GM12801 (cell line): ENCODE measurements around the gene RBM47.

Source experiments
- CTCF ChIP-seq: IDR thresholded peaks from one replicate; pipeline ENCODE4 v1.5.1; 2011; ENCODE audit warnings: control low read depth; ENCODE audit not compliant: insufficient read length; ENCODE audit errors: extremely low read depth

RBM47 gene

GRCh38 chr4:40557736-40558135 lies 71.9 kb downstream of the RBM47 start:
- TF ChIP-seq CTCF: no peak

- no peak for TF ChIP-seq CTCF
Observed at GRCh38 chr4:40555176-40555900, 74.3 kb downstream of the RBM47 start.

GRCh38 chr4:40553995-40554394 lies 75.7 kb downstream of the RBM47 start:
- no peak for TF ChIP-seq CTCF

GRCh38 chr4:40552536-40552935 lies 77.1 kb downstream of the RBM47 start:
- TF ChIP-seq CTCF: no peak

- TF ChIP-seq CTCF: no peak
Observed at GRCh38 chr4:40550948-40551462, 78.7 kb downstream of the RBM47 start.

- TF ChIP-seq CTCF: no peak
Observed at GRCh38 chr4:40550196-40550595, 79.5 kb downstream of the RBM47 start.

GRCh38 chr4:40548256-40548655 lies 81.4 kb downstream of the RBM47 start:
- no peak for TF ChIP-seq CTCF
